MCF 10A (cell line): ENCODE measurements around the gene DENR. TPM values are rescaled to one million over a fixed set of nuclear protein-coding genes. Genes with fewer than 3 reads are reported as not detected.

Source experiments
- BruUV-seq: library from RNA; stranded (reverse); fragments of 400-500 nt; replicated peaks from 2 replicates; lab custom pipeline; 2021; lab: Mats Ljungman, UMichigan
- CTCF ChIA-PET: fragments of 300-600 bp; sonication (Branson Sonifier 250); formaldehyde crosslinking; extraction: SDS; loops from one replicate; lab custom pipeline; 2021; ENCODE audit warnings: antibody characterized with exemption, inconsistent platforms; lab: Yijun Ruan, JAX
- POLR2A ChIA-PET: fragments of 300-600, 350-650 bp; sonication (Branson Sonifier 250); formaldehyde crosslinking; extraction: SDS; loops from one replicate; lab custom pipeline; 2020; ENCODE audit warnings: antibody characterized with exemption, inconsistent platforms; lab: Yijun Ruan, JAX
- DNase-seq: peaks from one replicate; pipeline ENCODE4 v3.0.0-alpha.2; 2018; ENCODE audit not compliant: unreplicated experiment
- H3K27ac Mint-ChIP-seq: one replicate; pipeline ENCODE4 v1.8.0; 2022; ENCODE audit warnings: mild to moderate bottlenecking, low read depth, mixed read lengths; ENCODE audit not compliant: unreplicated experiment
- H3K27me3 Mint-ChIP-seq: one replicate; pipeline ENCODE4 v1.8.0; 2022; ENCODE audit warnings: mixed read lengths; ENCODE audit not compliant: insufficient read depth, unreplicated experiment
- H3K36me3 Mint-ChIP-seq: one replicate; pipeline ENCODE4 v1.8.0; 2022; ENCODE audit warnings: mild to moderate bottlenecking, moderate library complexity, mixed read lengths; ENCODE audit not compliant: insufficient read depth, unreplicated experiment
- H3K4me1 Mint-ChIP-seq: one replicate; pipeline ENCODE4 v1.8.0; 2022; ENCODE audit warnings: mixed read lengths; ENCODE audit not compliant: insufficient read depth, unreplicated experiment
- H3K4me3 Mint-ChIP-seq: one replicate; pipeline ENCODE4 v1.8.0; 2022; ENCODE audit warnings: mild to moderate bottlenecking, moderate library complexity, mixed read lengths; ENCODE audit not compliant: unreplicated experiment
- H3K9me3 Mint-ChIP-seq: one replicate; pipeline ENCODE4 v1.8.0; 2022; ENCODE audit warnings: mixed read lengths; ENCODE audit not compliant: unreplicated experiment
- CTCF ChIP-seq: fragments of 200-600 bp; IDR thresholded peaks from one replicate; pipeline ENCODE4 v1.8.0; 2022; ENCODE audit warnings: antibody characterized with exemption, mild to moderate bottlenecking; ENCODE audit not compliant: unreplicated experiment
- intact Hi-C: fragments of 100-400 bp; cut with micrococcal nuclease; formaldehyde crosslinking; loops from 2 replicates; pipeline ENCODE4 v1.14.1; 2022
- total RNA-seq: library from RNA; stranded (reverse); gene quantifications from 2 replicates; pipeline ENCODE4 v1.2.3, GENCODE V29; 2022

DENR gene
- total RNA-seq, 1 experiment from 2014 or later: 104 TPM

GRCh38 chr12:122820138-122820537, 67.5 kb downstream of the DENR start:
- POLR2A ChIA-PET: interaction anchor here (1.5 kb wide), 1 partner anchor 13 kb away, joined by 4 read pairs; no protein-coding TSS in a partner anchor
- CTCF ChIA-PET: interaction anchor here (0.5 kb wide), 1 partner anchor 30 kb away, joined by 3 read pairs; no protein-coding TSS in a partner anchor
- no TSS peak for BruUV-seq
- intact Hi-C loops: no loop called here
- Mint-ChIP-seq H3K27me3 (no peaks in the 10 kb centered on the region), H3K36me3 (no peaks in the 10 kb centered on the region), H3K27ac (no peak overlapping the region), H3K4me1 (no peaks in the 10 kb centered on the region), H3K9me3 (no peaks in the 10 kb centered on the region), H3K4me3 (no peak overlapping the region)
- DNase-seq: no peak
- TF ChIP-seq CTCF: no peak

Other genes with a start within 250 kb of the DENR start
- gene RSRC2, start 225.9 kb upstream of the DENR start, total RNA-seq: 74.9 and 93.4 TPM in 2 replicates
- 18.0 and 26.1 TPM in 2 replicates for gene KNTC1, start 225.6 kb upstream of the DENR start, total RNA-seq
- gene HCAR2, start 49.5 kb upstream of the DENR start, total RNA-seq: 0.19 TPM in 1 of 2 replicates, not detected in the other
- not detected in 2 replicates for gene HCAR3, start 36.0 kb upstream of the DENR start, total RNA-seq
- gene HCAR1, start 22.0 kb upstream of the DENR start, total RNA-seq: not detected in 2 replicates
- gene CCDC62, start 21.7 kb downstream of the DENR start, total RNA-seq: 0.51 and 0.81 TPM in 2 replicates
- gene HIP1R, start 82.6 kb downstream of the DENR start, total RNA-seq: 41.6 and 44.6 TPM in 2 replicates
- gene VPS37B, start 143.3 kb downstream of the DENR start, total RNA-seq: 33.8 and 37.6 TPM in 2 replicates
- 1.6 and 3.2 TPM in 2 replicates for gene ABCB9, start 213.6 kb downstream of the DENR start, total RNA-seq
- 17.5 and 22.5 TPM in 2 replicates for gene OGFOD2, start 222.4 kb downstream of the DENR start, total RNA-seq
- 198 and 238 TPM in 2 replicates for gene ARL6IP4, start 227.9 kb downstream of the DENR start, total RNA-seq